Hepatocyte (in vitro differentiated cells): ENCODE results near the gene TMEM59. TPM values are rescaled to one million over a fixed set of nuclear protein-coding genes. Genes with fewer than 3 reads are reported as not detected.
A peak's percentile ranks its signal among the peaks of the same experiment; 100 is the strongest.

Experiments used
- DNase-seq: peaks from one replicate; pipeline ENCODE4 v3.0.0-alpha.2; 2016; ENCODE audit warnings: low spot score
- H2AFZ ChIP-seq: fragments of 200-600 bp; sonication (generic); 2 replicates; pipeline ENCODE4 v1.6.0; 2016; ENCODE audit warnings: antibody characterized with exemption, mild to moderate bottlenecking
- H3K27ac ChIP-seq: fragments of 200-600 bp; sonication (generic); 2 replicates; pipeline ENCODE4 v1.5.1; 2016; ENCODE audit warnings: mild to moderate bottlenecking
- H3K27me3 ChIP-seq: fragments of 200-600 bp; sonication (generic); 2 replicates; pipeline ENCODE4 v1.6.1; 2016
- H3K36me3 ChIP-seq: fragments of 200-600 bp; sonication (generic); replicated peaks from 2 replicates; pipeline ENCODE4 v1.5.1; 2016; ENCODE audit warnings: low read depth; ENCODE audit not compliant: insufficient read depth
- H3K4me1 ChIP-seq: fragments of 200-600 bp; sonication (generic); 2 replicates; pipeline ENCODE4 v1.5.1; 2016; ENCODE audit warnings: mild to moderate bottlenecking, moderate library complexity; ENCODE audit not compliant: insufficient read depth
- H3K4me2 ChIP-seq: fragments of 200-600 bp; sonication (generic); 2 replicates; pipeline ENCODE4 v1.6.0; 2016
- H3K4me3 ChIP-seq: fragments of 200-600 bp; sonication (generic); 2 replicates; pipeline ENCODE4 v1.5.1; 2016; ENCODE audit warnings: mild to moderate bottlenecking
- H3K79me2 ChIP-seq: fragments of 200-600 bp; sonication (generic); 2 replicates; pipeline ENCODE4 v1.6.0; 2017; ENCODE audit warnings: mild to moderate bottlenecking
- H3K9me2 ChIP-seq: fragments of 200-600 bp; sonication (generic); replicated peaks from 2 replicates; pipeline ENCODE4 v1.6.0; 2017; ENCODE audit warnings: mild to moderate bottlenecking; ENCODE audit not compliant: insufficient read depth
- H3K9me3 ChIP-seq: fragments of 200-600 bp; sonication (generic); 2 replicates; pipeline ENCODE4 v1.5.1; 2016; ENCODE audit warnings: low read depth, mild to moderate bottlenecking
- H4K20me1 ChIP-seq: fragments of 200-600 bp; sonication (generic); 2 replicates; pipeline ENCODE4 v1.6.0; 2016; ENCODE audit warnings: mild to moderate bottlenecking; ENCODE audit not compliant: insufficient read depth, poor library complexity, severe bottlenecking
- CTCF ChIP-seq: fragments of 200-600 bp; sonication (generic); IDR thresholded peaks from 2 replicates; pipeline ENCODE4 v1.5.1; 2016; ENCODE audit warnings: antibody characterized with exemption, mild to moderate bottlenecking; ENCODE audit not compliant: poor library complexity
- EZH2 ChIP-seq: fragments of 200-600 bp; sonication (generic); IDR thresholded peaks from 2 replicates; pipeline ENCODE4 v1.6.1; 2016; ENCODE audit warnings: antibody characterized with exemption, mild to moderate bottlenecking, borderline replicate concordance
- EZH2phosphoT487 ChIP-seq: fragments of 200-600 bp; sonication (generic); IDR thresholded peaks from one replicate; pipeline ENCODE4 v1.6.1; 2018; ENCODE audit warnings: antibody characterized with exemption, mild to moderate bottlenecking, low read depth, moderate library complexity; ENCODE audit not compliant: unreplicated experiment, severe bottlenecking
- WGBS: methylation state at CpG from one replicate; pipeline ENCODE4 v1.1.6; 2016; ENCODE audit warnings: low lambda C conversion rate; ENCODE audit errors: missing lambda C conversion rate; 5-methylcytosine and 5-hydroxymethylcytosine counted together
- polyA plus RNA-seq: library from polyadenylated mRNA; unstranded; fragments of >200 nt; fragmentation: Nextera tagmentation; extraction: Ambion mirVana; gene quantifications from 2 replicates; pipeline ENCODE4 v1.2.1, GENCODE V29; 2016
- total RNA-seq: library from RNA; depleted of rRNA; stranded (reverse); fragments of >200 nt; gene quantifications from 2 replicates; pipeline ENCODE4 v1.2.3, GENCODE V29; 2014

TMEM59 gene
- total and polyA plus RNA-seq, 2 experiments from 2014 or later, result 714 to 1,181 TPM

- no peaks in the 10 kb centered on the region for H3K36me3 ChIP-seq
- H3K4me1 ChIP-seq, result no peaks in the 10 kb centered on the region
- H3K27me3 ChIP-seq, result no peaks in the 10 kb centered on the region
- no peaks in the 10 kb centered on the region for H3K9me3 ChIP-seq
- no peak overlapping the region for H3K4me3 ChIP-seq
- no peak overlapping the region for H3K27ac ChIP-seq
- WGBS, result 97% methylated on average over 5 of the region's 5 CpGs
- DNase-seq, result no peak
- H3K4me2 ChIP-seq, result no peak overlapping the region
- no peaks in the 10 kb centered on the region for H3K9me2 ChIP-seq
- no peaks in the 10 kb centered on the region for H3K79me2 ChIP-seq
- no peaks in the 10 kb centered on the region for H4K20me1 ChIP-seq
- H2AFZ ChIP-seq, result no peak overlapping the region
- TF ChIP-seq CTCF (no peak), EZH2phosphoT487 (no peak), EZH2 (no peak)
Measured at GRCh38 chr1:54064299-54064698, 11.3 kb upstream of the TMEM59 start.

- no peaks in the 10 kb centered on the region for H3K9me2 ChIP-seq
- H3K4me3 ChIP-seq, result peak overlapping the region; percentile 25
- H3K79me2 ChIP-seq, result peaks cover 35% of the 10 kb centered on the region
- peak overlapping the region; percentile 76 for H3K4me2 ChIP-seq
- WGBS, result 65% methylated on average over 5 of the region's 5 CpGs
- H3K4me1 ChIP-seq, result peaks cover 21% of the 10 kb centered on the region
- H4K20me1 ChIP-seq, result peaks cover 17% of the 10 kb centered on the region
- peak overlapping the region; percentile 46 for H2AFZ ChIP-seq
- no peaks in the 10 kb centered on the region for H3K9me3 ChIP-seq
- TF ChIP-seq EZH2phosphoT487 (no peak), CTCF (peak; percentile 3), EZH2 (no peak)
- peak; percentile 16 for DNase-seq
- H3K27ac ChIP-seq, result peak overlapping the region; percentile 84
- H3K36me3 ChIP-seq, result no peaks in the 10 kb centered on the region
- H3K27me3 ChIP-seq, result no peaks in the 10 kb centered on the region
Measured at GRCh38 chr1:54054438-54054749, 1.4 kb upstream of the TMEM59 start.

- no peak for TF ChIP-seq EZH2phosphoT487
- TF ChIP-seq CTCF, result peak; percentile 6
- H3K4me1 ChIP-seq, result peaks cover 21% of the 10 kb centered on the region
- peak overlapping the region; percentile 25 for H3K4me3 ChIP-seq
- no peaks in the 10 kb centered on the region for H3K27me3 ChIP-seq
- H3K27ac ChIP-seq, result peak overlapping the region; percentile 84
- H3K4me2 ChIP-seq, result peak overlapping the region; percentile 76
- no peak for DNase-seq
- peaks cover 40% of the 10 kb centered on the region for H3K79me2 ChIP-seq
- WGBS, result 16% methylated on average over 21 of the region's 21 CpGs
- no peaks in the 10 kb centered on the region for H3K9me3 ChIP-seq
- no peaks in the 10 kb centered on the region for H3K36me3 ChIP-seq
- peak overlapping the region; percentile 46 for H2AFZ ChIP-seq
- peaks cover 22% of the 10 kb centered on the region for H4K20me1 ChIP-seq
- no peaks in the 10 kb centered on the region for H3K9me2 ChIP-seq
Measured at GRCh38 chr1:54053745-54054437, 887 bp upstream of the TMEM59 start.

- Histone ChIP-seq H4K20me1 (peaks cover 36% of the 10 kb centered on the region), H3K4me1 (peaks cover 24% of the 10 kb centered on the region), H3K79me2 (peaks cover 54% of the 10 kb centered on the region), H3K9me3 (no peaks in the 10 kb centered on the region), H3K36me3 (no peaks in the 10 kb centered on the region), H3K4me2 (peak overlapping the region; percentile 91), H3K4me3 (peak overlapping the region; percentile 81), H3K9me2 (no peaks in the 10 kb centered on the region), H3K27me3 (no peaks in the 10 kb centered on the region), H3K27ac (peak overlapping the region; percentile 94), H2AFZ (peak overlapping the region; percentile 27)
- WGBS, result 1% methylated on average over 23 of the region's 23 CpGs
- TF ChIP-seq CTCF (no peak), EZH2phosphoT487 (no peak), EZH2 (no peak)
- peak; percentile 68 for DNase-seq
Measured at GRCh38 chr1:54052431-54052933, 522 bp downstream of the TMEM59 start.
